ENCODE measurements around the gene LRCOL1. TPM values are rescaled to one million over a fixed set of nuclear protein-coding genes. Genes with fewer than 3 reads are reported as not detected.

LRCOL1 gene
- total RNA-seq, 4 donors from 2014 or later = not detected

- ATAC-seq (ENCODE audit: low FRiP score) (no peak), DNase-seq (ENCODE audit: low spot score) (no peak)
- no peak for TF ChIP-seq CTCF (IDR thresholded peaks at IDR 0.05)
Observed at GRCh38 chr12:132562489-132563021, 47.8 kb downstream of the LRCOL1 start.

- no peak for DNase-seq (ENCODE audit: low spot score)
- ATAC-seq (ENCODE audit: low FRiP score) = no peak
- TF ChIP-seq CTCF (IDR thresholded peaks at IDR 0.05) = no peak
Observed at GRCh38 chr12:132561427-132562156, 48.8 kb downstream of the LRCOL1 start.

GRCh38 chr12:132560614-132561426 is 49.6 kb downstream of the LRCOL1 start:
- DNase-seq (ENCODE audit: low spot score) (no peak), ATAC-seq (ENCODE audit: low FRiP score) (no peak)
- TF ChIP-seq CTCF (IDR thresholded peaks at IDR 0.05) = peak in 1 of 3 donors; percentile 49

- DNase-seq (ENCODE audit: low spot score) (no peak), ATAC-seq (ENCODE audit: low FRiP score) (peak; percentile 25)
- no peak for TF ChIP-seq CTCF (IDR thresholded peaks at IDR 0.05)
Observed at GRCh38 chr12:132560364-132560613, 50.1 kb downstream of the LRCOL1 start.

GRCh38 chr12:132559652-132560363 is 50.6 kb downstream of the LRCOL1 start:
- no peak for DNase-seq (ENCODE audit: low spot score)
- ATAC-seq (ENCODE audit: low FRiP score) = peak; percentile 38
- TF ChIP-seq CTCF (IDR thresholded peaks at IDR 0.05) = no peak

- no peak for DNase-seq (ENCODE audit: low spot score)
- no peak for TF ChIP-seq CTCF (IDR thresholded peaks at IDR 0.05)
- no peak for ATAC-seq (ENCODE audit: low FRiP score)
Observed at GRCh38 chr12:132558861-132559623, 51.3 kb downstream of the LRCOL1 start.

All from omental fat pad (tissue), 4 donors.